ENCODE data around the gene SLC49A3. TPM values are rescaled to one million over a fixed set of nuclear protein-coding genes. Genes with fewer than 3 reads are reported as not detected.

SLC49A3 gene
- total and polyA plus RNA-seq, 10 of the 15 experiments (the other 5 are each of a cell fraction or from before 2014, with no cell fraction given) = 0.09 to 0.85 (median 0.18) TPM; not detected in 4

DNA sequence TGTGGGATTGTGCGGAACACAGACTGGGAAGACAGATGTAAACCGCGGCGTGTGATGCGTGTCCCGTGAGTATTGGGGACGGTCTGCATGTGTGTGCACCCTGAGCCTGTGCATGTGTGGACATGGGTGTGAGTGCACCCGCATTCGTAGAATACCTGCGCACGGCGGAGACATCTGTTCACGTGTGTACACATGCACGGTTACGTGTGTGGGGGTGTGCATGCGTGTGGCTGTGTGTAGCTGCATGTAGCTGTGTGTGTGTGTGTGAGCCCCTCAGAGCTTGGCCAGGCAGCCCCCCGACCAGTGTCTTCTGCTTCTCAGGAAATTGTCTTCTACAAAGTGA lies 34.5 kb downstream of the SLC49A3 start:
- POLR2A ChIA-PET = no interaction called here
- 85% methylated on average over 17 of the region's 17 CpGs for WGBS (ENCODE audit: insufficient coverage, insufficient replicate concordance, low lambda C conversion rate, missing lambda C conversion rate)
- no peak for ATAC-seq
- intact Hi-C loops (cut with micrococcal nuclease; ENCODE audit: unreplicated experiment) (no loop called here), in situ Hi-C loops (cut with MboI) (no loop called here)
- TF ChIP-seq, protein P1, sequence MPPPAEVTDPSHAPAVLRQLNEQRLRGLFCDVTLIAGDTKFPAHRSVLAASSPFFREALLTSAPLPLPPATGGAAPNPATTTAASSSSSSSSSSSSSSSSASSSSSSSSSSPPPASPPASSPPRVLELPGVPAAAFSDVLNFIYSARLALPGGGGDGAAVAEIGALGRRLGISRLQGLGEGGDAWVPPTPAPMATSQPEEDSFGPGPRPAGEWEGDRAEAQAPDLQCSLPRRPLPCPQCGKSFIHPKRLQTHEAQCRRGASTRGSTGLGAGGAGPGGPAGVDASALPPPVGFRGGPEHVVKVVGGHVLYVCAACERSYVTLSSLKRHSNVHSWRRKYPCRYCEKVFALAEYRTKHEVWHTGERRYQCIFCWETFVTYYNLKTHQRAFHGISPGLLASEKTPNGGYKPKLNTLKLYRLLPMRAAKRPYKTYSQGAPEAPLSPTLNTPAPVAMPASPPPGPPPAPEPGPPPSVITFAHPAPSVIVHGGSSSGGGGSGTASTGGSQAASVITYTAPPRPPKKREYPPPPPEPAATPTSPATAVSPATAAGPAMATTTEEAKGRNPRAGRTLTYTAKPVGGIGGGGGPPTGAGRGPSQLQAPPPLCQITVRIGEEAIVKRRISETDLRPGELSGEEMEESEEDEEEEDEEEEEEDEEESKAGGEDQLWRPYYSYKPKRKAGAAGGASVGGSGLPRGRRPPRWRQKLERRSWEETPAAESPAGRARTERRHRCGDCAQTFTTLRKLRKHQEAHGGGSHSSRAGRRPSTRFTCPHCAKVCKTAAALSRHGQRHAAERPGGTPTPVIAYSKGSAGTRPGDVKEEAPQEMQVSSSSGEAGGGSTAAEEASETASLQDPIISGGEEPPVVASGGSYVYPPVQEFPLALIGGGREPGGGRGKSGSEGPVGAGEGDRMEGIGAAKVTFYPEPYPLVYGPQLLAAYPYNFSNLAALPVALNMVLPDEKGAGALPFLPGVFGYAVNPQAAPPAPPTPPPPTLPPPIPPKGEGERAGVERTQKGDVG (CRISPR knock-in tag; IDR thresholded peaks at IDR 0.05) = no peak
- no peak for TF ChIP-seq SIX5 (IDR thresholded peaks at IDR 0.05; ENCODE audit: low read depth, low read length, severe bottlenecking)
- H3K4me2 ChIP-seq (ENCODE audit: control insufficient read depth, insufficient read depth) = no peak overlapping the region
- no peaks in the 10 kb centered on the region for H3K27me3 ChIP-seq (replicated peaks in 1 of 2; ENCODE audit: control insufficient read depth in 2 of 2, insufficient read depth in 2 of 2, low read length in 1 of 2)
- no peaks in the 10 kb centered on the region for H3K79me2 ChIP-seq (ENCODE audit: control insufficient read depth, insufficient read depth, low read length)
- SMC1A ChIA-PET (ENCODE audit: uncharacterized antibody, unreplicated experiment) = no interaction called here
- FAIRE-seq = no peak
- RAD21 ChIA-PET (ENCODE audit: unreplicated experiment) = no interaction called here
- H3K36me3 ChIP-seq (ENCODE audit: control insufficient read depth in 2 of 2, insufficient read depth in 2 of 2, low read length in 1 of 2) = no peaks in the 10 kb centered on the region
- CTCF ChIA-PET = no interaction called here
- no peaks in the 10 kb centered on the region for H3K4me1 ChIP-seq (ENCODE audit: control insufficient read depth, insufficient read depth, low read length)
- no peaks in the 10 kb centered on the region for H4K20me1 ChIP-seq (ENCODE audit: control insufficient read depth, insufficient read depth)
- no peak overlapping the region for H3K9ac ChIP-seq (ENCODE audit: control insufficient read depth, insufficient read depth, low read length)
- H3K9me3 ChIP-seq (replicated peaks; ENCODE audit: control insufficient read depth, insufficient read depth, low read length) = no peaks in the 10 kb centered on the region; the same call in 2 of the 3 replicates
- no peak overlapping the region for H3K4me3 ChIP-seq
- H3K27ac ChIP-seq (ENCODE audit: control insufficient read depth, insufficient read depth) = no peak overlapping the region
- DNase-seq (ENCODE audit: low read depth, low spot score) = no peak
- no peak overlapping the region for H2AFZ ChIP-seq (ENCODE audit: control insufficient read depth, low read depth, low read length)
- no TSS peak for BruUV-seq (replicated peaks)

DNA sequence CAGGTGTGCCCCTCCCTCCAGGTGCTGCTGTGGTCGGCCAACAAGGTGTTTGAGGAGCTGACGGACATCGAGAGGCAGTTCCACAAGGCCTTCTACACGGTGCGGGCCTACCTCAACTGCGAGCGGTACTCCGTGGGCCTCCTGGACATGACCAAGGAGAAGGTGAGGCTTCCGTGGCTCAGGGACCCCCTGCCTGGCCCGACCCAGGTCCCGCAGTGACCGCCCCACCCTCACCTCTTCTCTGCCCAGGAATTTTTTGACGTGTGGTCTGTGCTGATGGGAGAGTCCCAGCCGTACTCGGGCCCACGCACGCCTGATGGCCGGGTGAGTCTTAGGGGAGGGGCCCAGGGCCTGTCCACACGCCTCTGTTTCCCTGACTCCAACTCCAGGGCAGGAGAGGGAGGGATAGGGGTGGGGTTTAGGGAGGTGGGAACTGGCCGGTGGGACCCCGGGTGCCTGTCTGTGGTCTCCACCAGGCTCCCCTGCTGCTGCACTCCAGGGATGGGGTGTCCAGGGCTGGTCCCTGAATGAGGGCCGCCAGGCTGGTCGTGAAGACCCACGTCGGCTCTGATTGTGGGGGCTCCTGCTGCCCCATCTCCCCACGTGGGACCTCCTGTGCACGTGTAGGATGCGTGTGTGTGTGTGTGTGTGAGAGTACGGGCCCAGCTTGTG lies 35.0 kb downstream of the SLC49A3 start:
- DNase-seq (ENCODE audit: low read depth, low spot score) (no peak), ATAC-seq (no peak), FAIRE-seq (no peak)
- CTCF ChIA-PET = no interaction called here
- 63% methylated on average over 29 of the region's 29 CpGs for WGBS (ENCODE audit: insufficient coverage, insufficient replicate concordance, low lambda C conversion rate, missing lambda C conversion rate)
- no peak overlapping the region for H3K27ac ChIP-seq (ENCODE audit: control insufficient read depth, insufficient read depth)
- H3K36me3 ChIP-seq (ENCODE audit: control insufficient read depth in 2 of 2, insufficient read depth in 2 of 2, low read length in 1 of 2) = no peaks in the 10 kb centered on the region
- H3K27me3 ChIP-seq (replicated peaks in 1 of 2; ENCODE audit: control insufficient read depth in 2 of 2, insufficient read depth in 2 of 2, low read length in 1 of 2) = no peaks in the 10 kb centered on the region
- H3K4me3 ChIP-seq = no peak overlapping the region
- BruUV-seq (replicated peaks) = no TSS peak
- H2AFZ ChIP-seq (ENCODE audit: control insufficient read depth, low read depth, low read length) = no peak overlapping the region
- no peak overlapping the region for H3K4me2 ChIP-seq (ENCODE audit: control insufficient read depth, insufficient read depth)
- POLR2A ChIA-PET = no interaction called here
- intact Hi-C loops (cut with micrococcal nuclease; ENCODE audit: unreplicated experiment) (no loop called here), in situ Hi-C loops (cut with MboI) (no loop called here)
- no peaks in the 10 kb centered on the region for H3K4me1 ChIP-seq (ENCODE audit: control insufficient read depth, insufficient read depth, low read length)
- SMC1A ChIA-PET (ENCODE audit: uncharacterized antibody, unreplicated experiment) = no interaction called here
- no peaks in the 10 kb centered on the region; the same call in 2 of the 3 replicates for H3K9me3 ChIP-seq (replicated peaks; ENCODE audit: control insufficient read depth, insufficient read depth, low read length)
- H4K20me1 ChIP-seq (ENCODE audit: control insufficient read depth, insufficient read depth) = no peaks in the 10 kb centered on the region
- no peaks in the 10 kb centered on the region for H3K79me2 ChIP-seq (ENCODE audit: control insufficient read depth, insufficient read depth, low read length)
- no peak overlapping the region for H3K9ac ChIP-seq (ENCODE audit: control insufficient read depth, insufficient read depth, low read length)
- RAD21 ChIA-PET (ENCODE audit: unreplicated experiment) = no interaction called here
- TF ChIP-seq KDM1A (IDR thresholded peaks at IDR 0.05; ENCODE audit: borderline replicate concordance) = no peak
- no peak for TF ChIP-seq POU2F2 (IDR thresholded peaks at IDR 0.05; ENCODE audit: borderline replicate concordance, low read depth, low read length)
- TF ChIP-seq, protein P2, sequence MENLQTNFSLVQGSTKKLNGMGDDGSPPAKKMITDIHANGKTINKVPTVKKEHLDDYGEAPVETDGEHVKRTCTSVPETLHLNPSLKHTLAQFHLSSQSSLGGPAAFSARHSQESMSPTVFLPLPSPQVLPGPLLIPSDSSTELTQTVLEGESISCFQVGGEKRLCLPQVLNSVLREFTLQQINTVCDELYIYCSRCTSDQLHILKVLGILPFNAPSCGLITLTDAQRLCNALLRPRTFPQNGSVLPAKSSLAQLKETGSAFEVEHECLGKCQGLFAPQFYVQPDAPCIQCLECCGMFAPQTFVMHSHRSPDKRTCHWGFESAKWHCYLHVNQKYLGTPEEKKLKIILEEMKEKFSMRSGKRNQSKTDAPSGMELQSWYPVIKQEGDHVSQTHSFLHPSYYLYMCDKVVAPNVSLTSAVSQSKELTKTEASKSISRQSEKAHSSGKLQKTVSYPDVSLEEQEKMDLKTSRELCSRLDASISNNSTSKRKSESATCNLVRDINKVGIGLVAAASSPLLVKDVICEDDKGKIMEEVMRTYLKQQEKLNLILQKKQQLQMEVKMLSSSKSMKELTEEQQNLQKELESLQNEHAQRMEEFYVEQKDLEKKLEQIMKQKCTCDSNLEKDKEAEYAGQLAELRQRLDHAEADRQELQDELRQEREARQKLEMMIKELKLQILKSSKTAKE (IDR thresholded peaks at IDR 0.05; ENCODE audit: low read depth, poor library complexity, severe bottlenecking) = no peak
- TF ChIP-seq, protein P3, sequence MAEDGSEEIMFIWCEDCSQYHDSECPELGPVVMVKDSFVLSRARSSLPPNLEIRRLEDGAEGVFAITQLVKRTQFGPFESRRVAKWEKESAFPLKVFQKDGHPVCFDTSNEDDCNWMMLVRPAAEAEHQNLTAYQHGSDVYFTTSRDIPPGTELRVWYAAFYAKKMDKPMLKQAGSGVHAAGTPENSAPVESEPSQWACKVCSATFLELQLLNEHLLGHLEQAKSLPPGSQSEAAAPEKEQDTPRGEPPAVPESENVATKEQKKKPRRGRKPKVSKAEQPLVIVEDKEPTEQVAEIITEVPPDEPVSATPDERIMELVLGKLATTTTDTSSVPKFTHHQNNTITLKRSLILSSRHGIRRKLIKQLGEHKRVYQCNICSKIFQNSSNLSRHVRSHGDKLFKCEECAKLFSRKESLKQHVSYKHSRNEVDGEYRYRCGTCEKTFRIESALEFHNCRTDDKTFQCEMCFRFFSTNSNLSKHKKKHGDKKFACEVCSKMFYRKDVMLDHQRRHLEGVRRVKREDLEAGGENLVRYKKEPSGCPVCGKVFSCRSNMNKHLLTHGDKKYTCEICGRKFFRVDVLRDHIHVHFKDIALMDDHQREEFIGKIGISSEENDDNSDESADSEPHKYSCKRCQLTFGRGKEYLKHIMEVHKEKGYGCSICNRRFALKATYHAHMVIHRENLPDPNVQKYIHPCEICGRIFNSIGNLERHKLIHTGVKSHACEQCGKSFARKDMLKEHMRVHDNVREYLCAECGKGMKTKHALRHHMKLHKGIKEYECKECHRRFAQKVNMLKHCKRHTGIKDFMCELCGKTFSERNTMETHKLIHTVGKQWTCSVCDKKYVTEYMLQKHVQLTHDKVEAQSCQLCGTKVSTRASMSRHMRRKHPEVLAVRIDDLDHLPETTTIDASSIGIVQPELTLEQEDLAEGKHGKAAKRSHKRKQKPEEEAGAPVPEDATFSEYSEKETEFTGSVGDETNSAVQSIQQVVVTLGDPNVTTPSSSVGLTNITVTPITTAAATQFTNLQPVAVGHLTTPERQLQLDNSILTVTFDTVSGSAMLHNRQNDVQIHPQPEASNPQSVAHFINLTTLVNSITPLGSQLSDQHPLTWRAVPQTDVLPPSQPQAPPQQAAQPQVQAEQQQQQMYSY (CRISPR knock-in tag; IDR thresholded peaks at IDR 0.05) = no peak
- no peak for TF ChIP-seq SMARCA5 (IDR thresholded peaks at IDR 0.05)

Measured in GM12878 (cell line).